Measurements from ENCODE around the gene VPS37D. TPM values are rescaled to one million over a fixed set of nuclear protein-coding genes. Genes with fewer than 3 reads are reported as not detected.
A peak's percentile ranks its signal among the peaks of the same experiment; 100 is the strongest.
"Not testable (repeated sequence)": the region's sequence is repeated elsewhere in the genome, so short reads cannot be mapped to it uniquely, and the experiment has no call there.

VPS37D gene
- total RNA-seq, 1 experiment from 2014 or later = 0.85 TPM

DNA sequence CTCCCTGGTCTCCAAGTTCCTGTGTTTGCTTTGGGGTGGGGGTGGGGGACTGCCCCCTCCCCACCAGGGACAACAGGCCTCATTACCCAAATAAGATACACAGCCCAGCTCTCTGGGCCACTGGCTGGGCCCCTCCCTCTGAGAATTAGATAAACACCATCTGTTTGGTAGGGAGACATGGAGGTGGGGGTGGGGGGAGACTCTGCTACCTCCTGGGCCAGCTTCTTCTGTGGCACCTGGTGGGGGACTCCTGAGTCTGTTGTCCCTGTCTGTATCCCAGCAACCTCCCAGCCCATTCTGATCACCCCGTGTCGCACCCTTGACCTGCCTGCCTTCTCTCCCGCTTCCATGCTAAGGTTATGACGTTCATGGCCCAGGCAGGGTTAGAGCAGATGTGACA is 49.1 kb upstream of the VPS37D start:
- Histone ChIP-seq H3K9me3 (ENCODE audit: control insufficient read depth, low read depth, low read length) (no peaks in the 10 kb centered on the region), H2BK20ac (ENCODE audit: low read depth, low read length, poor library complexity, severe bottlenecking) (no peak overlapping the region), H2BK5ac (ENCODE audit: insufficient read length, low read length) (no peak overlapping the region), H3K23me2 (ENCODE audit: insufficient read length, low read depth, low read length, poor library complexity, severe bottlenecking) (peaks cover 10% of the 10 kb centered on the region), H3K18ac (ENCODE audit: insufficient read length, low read depth, low read length) (no peak overlapping the region), H2BK120ac (ENCODE audit: low read depth, low read length, poor library complexity, severe bottlenecking) (no peak overlapping the region), H2AFZ (ENCODE audit: low read length) (no peak overlapping the region), H3T11ph (ENCODE audit: low read length) (no peak overlapping the region), H4K91ac (ENCODE audit: insufficient read length, low read depth, low read length) (no peak overlapping the region), H3K4me2 (ENCODE audit: insufficient read depth, insufficient read length, low read length) (no peak overlapping the region), H4K5ac (ENCODE audit: insufficient read length, low read depth, low read length) (no peak overlapping the region), H2AK5ac (ENCODE audit: insufficient read length, low read length) (no peak overlapping the region), H3K27me3 (ENCODE audit: insufficient read depth, low read length) (no peaks in the 10 kb centered on the region), H3K56ac (ENCODE audit: insufficient read length, low read depth, low read length) (no peak overlapping the region), H3K9ac (ENCODE audit: extremely low read depth, insufficient read length, low read length) (no peak overlapping the region), H3K23ac (ENCODE audit: insufficient read length, low read depth, low read length) (no peak overlapping the region), H3K4ac (ENCODE audit: low read depth, low read length) (no peak overlapping the region), H3K27ac (ENCODE audit: insufficient read length, low read depth, low read length) (no peak overlapping the region), H2BK12ac (ENCODE audit: insufficient read length, low read depth, low read length) (no peak overlapping the region), H3K14ac (ENCODE audit: insufficient read depth, low read length) (no peak overlapping the region), H4K20me1 (ENCODE audit: control insufficient read depth, insufficient read depth, insufficient read length) (no peaks in the 10 kb centered on the region), H3K79me2 (ENCODE audit: insufficient read depth, low read length) (no peaks in the 10 kb centered on the region), H4K8ac (replicated peaks; ENCODE audit: insufficient read length, low read depth, low read length) (no peak overlapping the region), H3K4me1 (ENCODE audit: insufficient read depth, low read length) (no peaks in the 10 kb centered on the region; the same call in 1 of the 2 replicates), H2BK15ac (ENCODE audit: low read depth, low read length) (no peak overlapping the region), H3K79me1 (ENCODE audit: insufficient read depth, low read depth, low read length, poor library complexity, severe bottlenecking) (no peaks in the 10 kb centered on the region)
- Mint-ChIP-seq H3K36me3 (ENCODE audit: insufficient read depth in 1 of 3, low read depth in 3 of 3) (peaks cover 0 to 5% (median 0%) of the 10 kb centered on the region in 3 experiments; a peak in 3 of 7 replicates), H3K4me1 (peaks cover 6 to 18% of the 10 kb centered on the region in 2 experiments; a peak in 3 of 4 replicates), H3K27ac (peak overlapping the region in 1 of 3 experiments; percentile 53; a peak in 3 of 7 replicates), H3K27me3 (ENCODE audit: low read depth) (peaks cover 16% of the 10 kb centered on the region), H3K9me3 (no peaks in the 10 kb centered on the region), H3K4me3 (no peak overlapping the region)
- no peak for DNase-seq
- TF ChIP-seq CTCF (conservative IDR thresholded peaks at IDR 0.05) = no peak
- no CpG with 5 or more reads among the region's 4 CpGs for WGBS (ENCODE audit: extremely low coverage, insufficient read length, low lambda C conversion rate)

DNA sequence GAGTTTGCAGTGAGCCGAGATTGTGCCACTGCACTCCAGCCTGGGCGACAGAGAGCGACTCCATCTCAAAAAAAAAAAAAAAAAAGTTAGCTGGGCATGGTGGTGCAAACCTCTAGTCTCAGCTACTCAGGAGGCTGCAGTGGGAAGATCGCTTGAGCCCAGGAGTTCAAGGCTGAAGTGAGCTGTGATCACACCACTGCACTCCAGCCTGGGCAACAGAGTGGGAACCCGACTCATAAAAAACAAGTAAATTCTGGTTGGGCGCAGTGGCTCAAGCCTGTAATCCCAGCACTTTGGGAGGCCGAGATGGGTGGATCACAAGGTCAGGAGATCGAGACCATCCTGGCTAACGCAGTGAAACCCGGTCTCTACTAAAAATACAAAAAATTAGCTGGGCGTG is 48.2 kb upstream of the VPS37D start:
- H2BK20ac ChIP-seq (ENCODE audit: low read depth, low read length, poor library complexity, severe bottlenecking); H3K14ac ChIP-seq (ENCODE audit: insufficient read depth, low read length); H3K4me3 Mint-ChIP-seq; H3K27ac Mint-ChIP-seq; H3K18ac ChIP-seq (ENCODE audit: insufficient read length, low read depth, low read length); H4K91ac ChIP-seq (ENCODE audit: insufficient read length, low read depth, low read length); H2BK12ac ChIP-seq (ENCODE audit: insufficient read length, low read depth, low read length); H4K5ac ChIP-seq (ENCODE audit: insufficient read length, low read depth, low read length); H3K9ac ChIP-seq (ENCODE audit: extremely low read depth, insufficient read length, low read length); H2BK5ac ChIP-seq (ENCODE audit: insufficient read length, low read length); H2BK15ac ChIP-seq (ENCODE audit: low read depth, low read length); H4K8ac ChIP-seq (replicated peaks; ENCODE audit: insufficient read length, low read depth, low read length); H3K4me1 ChIP-seq (ENCODE audit: insufficient read depth, low read length); H3K56ac ChIP-seq (ENCODE audit: insufficient read length, low read depth, low read length); H3K9me3 Mint-ChIP-seq; H3K23ac ChIP-seq (ENCODE audit: insufficient read length, low read depth, low read length); H2BK120ac ChIP-seq (ENCODE audit: low read depth, low read length, poor library complexity, severe bottlenecking); H3K79me1 ChIP-seq (ENCODE audit: insufficient read depth, low read depth, low read length, poor library complexity, severe bottlenecking); H3K9me3 ChIP-seq (ENCODE audit: control insufficient read depth, low read depth, low read length); H4K20me1 ChIP-seq (ENCODE audit: control insufficient read depth, insufficient read depth, insufficient read length); H3K27me3 ChIP-seq (ENCODE audit: insufficient read depth, low read length); H3K4me2 ChIP-seq (ENCODE audit: insufficient read depth, insufficient read length, low read length); H3K27ac ChIP-seq (ENCODE audit: insufficient read length, low read depth, low read length); H2AFZ ChIP-seq (ENCODE audit: low read length); H3K36me3 Mint-ChIP-seq (ENCODE audit: insufficient read depth in 1 of 3, low read depth in 3 of 3); H3K79me2 ChIP-seq (ENCODE audit: insufficient read depth, low read length); DNase-seq; H3T11ph ChIP-seq (ENCODE audit: low read length); H2AK5ac ChIP-seq (ENCODE audit: insufficient read length, low read length); H3K4ac ChIP-seq (ENCODE audit: low read depth, low read length): not testable (repeated sequence)
- H3K23me2 ChIP-seq (ENCODE audit: insufficient read length, low read depth, low read length, poor library complexity, severe bottlenecking) = peaks cover 15% of the 10 kb centered on the region
- Mint-ChIP-seq H3K27me3 (ENCODE audit: low read depth) (peaks cover 20% of the 10 kb centered on the region), H3K4me1 (peaks cover 6 to 21% of the 10 kb centered on the region in 2 experiments; a peak in 3 of 4 replicates)
- WGBS (ENCODE audit: extremely low coverage, insufficient read length, low lambda C conversion rate) = no CpG with 5 or more reads among the region's 11 CpGs

All from H9 (cell line).